HG02763 (cell line): ENCODE measurements around the gene MASP1.

Source experiments
- ATAC-seq: cut with Tn5 transposase; IDR thresholded peaks from one replicate; pipeline ENCODE4 v1.9.1; 2021; ENCODE audit warnings: mild to moderate bottlenecking, moderate library complexity; ENCODE audit not compliant: unreplicated experiment

Gene MASP1

GRCh38 chr3:187191271-187191670 lies 100.3 kb downstream of the MASP1 start:
- ATAC-seq: no peak

- ATAC-seq: no peak
Observed at GRCh38 chr3:187188931-187189330, 102.6 kb downstream of the MASP1 start.

DNA sequence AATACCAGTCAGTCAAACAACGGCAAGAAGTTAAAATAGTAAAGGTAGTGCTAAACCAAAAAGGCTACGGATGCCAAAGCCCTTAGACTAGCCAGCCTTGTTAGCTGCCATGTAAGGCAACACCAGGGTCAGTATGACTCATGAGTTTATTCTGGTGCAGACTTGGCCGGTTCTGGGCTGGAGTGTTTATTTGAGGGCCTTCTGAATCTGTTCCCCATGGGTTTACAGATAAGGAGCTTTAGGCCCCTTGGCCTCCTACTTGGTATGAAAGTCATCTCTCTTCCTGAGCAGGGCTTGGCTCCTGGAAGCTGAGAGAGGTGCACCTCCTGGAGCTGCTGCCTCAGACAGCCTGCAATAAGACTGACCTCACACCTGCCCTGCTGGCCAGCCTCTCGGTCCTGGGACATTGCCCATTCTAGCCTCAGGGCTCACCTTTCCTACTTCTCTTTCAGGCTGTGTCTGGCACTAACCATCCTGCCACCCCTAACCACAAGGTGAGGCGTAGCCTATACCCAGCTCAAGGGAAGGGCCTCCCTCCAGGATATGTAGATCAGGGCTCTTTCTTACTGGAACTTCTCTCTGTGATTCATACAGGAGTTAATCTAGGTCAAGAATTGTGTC lies 104.6 kb downstream of the MASP1 start:
- no peak for ATAC-seq

DNA sequence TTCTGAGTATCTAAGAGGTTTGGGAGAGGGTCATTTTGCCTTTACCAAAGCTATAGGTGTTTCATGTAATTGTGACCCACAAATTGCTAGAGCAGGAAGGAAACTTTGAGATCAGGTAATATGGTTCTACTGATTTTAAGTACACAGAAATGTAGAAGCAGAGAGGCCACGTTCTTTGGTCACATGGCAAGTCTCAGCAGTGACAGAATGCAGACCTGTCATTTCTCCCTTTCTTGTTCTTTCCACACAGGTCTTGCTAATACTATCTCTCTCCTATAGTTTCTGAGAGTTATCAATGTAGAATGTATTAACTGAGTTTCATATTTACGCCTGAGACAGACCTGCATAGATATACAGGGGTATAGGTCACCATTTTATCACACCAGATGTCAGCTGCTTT lies 105.2 kb downstream of the MASP1 start:
- ATAC-seq: no peak

DNA sequence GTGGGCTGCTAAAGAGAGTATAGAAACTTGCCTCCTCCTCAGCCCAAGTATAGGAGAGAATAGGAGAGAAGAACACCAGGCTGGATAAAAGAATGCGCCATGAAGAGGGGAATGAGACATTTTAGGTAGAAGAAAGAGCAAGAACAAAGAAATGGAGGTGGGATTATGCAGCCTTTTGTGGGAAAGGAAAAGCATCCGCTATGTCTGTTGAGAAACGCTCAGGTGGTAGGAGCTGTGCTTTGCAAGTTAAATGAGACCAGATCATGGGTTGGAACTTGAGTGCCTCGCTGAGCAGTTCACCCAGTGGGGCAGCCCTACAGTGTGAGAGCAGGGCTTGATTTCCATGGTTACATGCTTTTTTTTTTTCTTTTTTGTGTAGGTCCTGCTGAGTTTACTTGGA lies 105.8 kb downstream of the MASP1 start:
- ATAC-seq: no peak
